AG04450 (cell line): ENCODE results near the gene ITGB1. TPM values are rescaled to one million over a fixed set of nuclear protein-coding genes. Genes with fewer than 3 reads are reported as not detected.

Source experiments
- CTCF ChIA-PET: fragments of 300-600, 350-600 bp; formaldehyde crosslinking; extraction: SDS; loops from one replicate; lab custom pipeline; 2022; ENCODE audit warnings: antibody characterized with exemption, inconsistent platforms; lab: Charles Lee
- POLR2A ChIA-PET: fragments of 350-600 bp; formaldehyde crosslinking; extraction: SDS; loops from one replicate; lab custom pipeline; 2021; ENCODE audit warnings: antibody characterized with exemption, inconsistent platforms; lab: Yijun Ruan, JAX
- DNase-seq: peaks from one replicate; pipeline ENCODE4 v3.0.0-alpha.2; 2011; ENCODE audit warnings: low read depth, low spot score
- H3K27ac ChIP-seq: one replicate; pipeline ENCODE4 v1.5.1; 2012; ENCODE audit warnings: low read depth, low read length, control low read depth
- H3K27me3 ChIP-seq: one replicate; pipeline ENCODE4 v1.6.0; 2012; ENCODE audit warnings: low read length; ENCODE audit not compliant: control insufficient read depth, insufficient read depth
- H3K4me3 ChIP-seq: 2 replicates; pipeline ENCODE4 v1.5.1; 2011; ENCODE audit warnings: mild to moderate bottlenecking, low read depth, low read length, control low read depth
- H3K9me3 ChIP-seq: 2 replicates; pipeline ENCODE4 v1.5.1; 2012; ENCODE audit warnings: low read length; ENCODE audit not compliant: control insufficient read depth, insufficient read depth
- polyA plus RNA-seq: library from polyadenylated mRNA; depleted of rRNA; stranded (reverse); fragments of >200 nt; gene quantifications from 2 replicates; pipeline ENCODE4 v1.2.3, GENCODE V29; 2011
- TF ChIP-seq, protein P1 (sequence below): IDR thresholded peaks from 2 replicates; pipeline ENCODE4 v1.5.1; 2011; ENCODE audit warnings: low read depth, low read length, control low read depth, inconsistent platforms

Gene ITGB1
- polyA plus RNA-seq, 1 experiment = 2,796 TPM

- Histone ChIP-seq H3K4me3 (no peak overlapping the region), H3K27ac (no peak overlapping the region), H3K9me3 (no peaks in the 10 kb centered on the region), H3K27me3 (no peaks in the 10 kb centered on the region)
- POLR2A ChIA-PET = interaction anchor here (1.7 kb wide), 1 partner anchor 17 kb away, joined by 6 read pairs; no protein-coding TSS in a partner anchor
- TF ChIP-seq, protein P1, sequence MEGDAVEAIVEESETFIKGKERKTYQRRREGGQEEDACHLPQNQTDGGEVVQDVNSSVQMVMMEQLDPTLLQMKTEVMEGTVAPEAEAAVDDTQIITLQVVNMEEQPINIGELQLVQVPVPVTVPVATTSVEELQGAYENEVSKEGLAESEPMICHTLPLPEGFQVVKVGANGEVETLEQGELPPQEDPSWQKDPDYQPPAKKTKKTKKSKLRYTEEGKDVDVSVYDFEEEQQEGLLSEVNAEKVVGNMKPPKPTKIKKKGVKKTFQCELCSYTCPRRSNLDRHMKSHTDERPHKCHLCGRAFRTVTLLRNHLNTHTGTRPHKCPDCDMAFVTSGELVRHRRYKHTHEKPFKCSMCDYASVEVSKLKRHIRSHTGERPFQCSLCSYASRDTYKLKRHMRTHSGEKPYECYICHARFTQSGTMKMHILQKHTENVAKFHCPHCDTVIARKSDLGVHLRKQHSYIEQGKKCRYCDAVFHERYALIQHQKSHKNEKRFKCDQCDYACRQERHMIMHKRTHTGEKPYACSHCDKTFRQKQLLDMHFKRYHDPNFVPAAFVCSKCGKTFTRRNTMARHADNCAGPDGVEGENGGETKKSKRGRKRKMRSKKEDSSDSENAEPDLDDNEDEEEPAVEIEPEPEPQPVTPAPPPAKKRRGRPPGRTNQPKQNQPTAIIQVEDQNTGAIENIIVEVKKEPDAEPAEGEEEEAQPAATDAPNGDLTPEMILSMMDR = no peak
- CTCF ChIA-PET = interaction anchor here (1.2 kb wide), 1 partner anchor 17 kb away, joined by 4 read pairs; no protein-coding TSS in a partner anchor
- peak; percentile 50 for DNase-seq
Measured at GRCh38 chr10:32963096-32963495, 5.1 kb upstream of the ITGB1 start.

GRCh38 chr10:32962521-32962920 is 4.5 kb upstream of the ITGB1 start:
- H3K4me3 ChIP-seq = no peak overlapping the region; the same call in 1 of the 2 replicates
- DNase-seq = no peak
- peak overlapping the region; percentile 84 for H3K27ac ChIP-seq
- ChIA-PET CTCF (interaction anchor here (0.9 kb wide), 1 partner anchor 231 kb away, joined by 3 read pairs; no protein-coding TSS in a partner anchor), POLR2A (interaction anchor here (0.9 to 1.9 kb wide), 3 partner anchors 10 to 21 kb away, joined by 3 to 15 read pairs (median 5); no protein-coding TSS in a partner anchor)
- TF ChIP-seq, protein P1 = no peak
- H3K9me3 ChIP-seq = no peaks in the 10 kb centered on the region
- no peaks in the 10 kb centered on the region for H3K27me3 ChIP-seq

DNA sequence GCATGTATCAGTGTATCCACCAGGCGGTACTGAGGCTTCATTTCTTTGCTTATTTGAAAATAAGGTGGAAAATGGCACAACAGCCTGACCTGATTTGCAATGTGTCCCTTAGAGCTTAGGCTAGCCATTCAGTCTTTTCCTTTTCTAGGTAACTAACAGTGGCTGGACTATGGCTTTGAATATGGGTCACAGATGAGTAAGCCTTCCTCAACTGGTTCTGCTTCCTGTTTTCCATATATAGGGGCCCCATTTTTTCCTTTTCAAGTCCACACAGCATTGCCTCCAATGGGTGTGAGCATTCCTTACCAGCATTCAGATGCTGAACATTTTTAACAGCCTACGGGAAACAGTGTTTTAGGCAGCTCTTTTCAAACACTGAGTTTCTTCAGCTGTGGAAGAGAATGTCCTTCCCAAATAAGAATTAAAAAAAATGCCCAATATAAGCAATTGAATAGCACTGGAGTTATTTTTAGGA is 3.9 kb upstream of the ITGB1 start:
- ChIA-PET POLR2A (interaction anchor here (0.6 to 1.9 kb wide), 4 partner anchors 11 to 589 kb away, joined by 3 to 15 read pairs (median 4); no protein-coding TSS in a partner anchor), CTCF (interaction anchor here (0.6 to 1.0 kb wide), 4 partner anchors 19 to 485 kb away, joined by 3 to 7 read pairs (median 4); no protein-coding TSS in a partner anchor)
- peak; percentile 73 for DNase-seq
- no peaks in the 10 kb centered on the region for H3K9me3 ChIP-seq
- H3K4me3 ChIP-seq = no peak overlapping the region; the same call in none of the 2 replicates
- TF ChIP-seq, protein P1 = peak; percentile 37
- H3K27ac ChIP-seq = peak overlapping the region; percentile 84
- H3K27me3 ChIP-seq = no peaks in the 10 kb centered on the region

DNA sequence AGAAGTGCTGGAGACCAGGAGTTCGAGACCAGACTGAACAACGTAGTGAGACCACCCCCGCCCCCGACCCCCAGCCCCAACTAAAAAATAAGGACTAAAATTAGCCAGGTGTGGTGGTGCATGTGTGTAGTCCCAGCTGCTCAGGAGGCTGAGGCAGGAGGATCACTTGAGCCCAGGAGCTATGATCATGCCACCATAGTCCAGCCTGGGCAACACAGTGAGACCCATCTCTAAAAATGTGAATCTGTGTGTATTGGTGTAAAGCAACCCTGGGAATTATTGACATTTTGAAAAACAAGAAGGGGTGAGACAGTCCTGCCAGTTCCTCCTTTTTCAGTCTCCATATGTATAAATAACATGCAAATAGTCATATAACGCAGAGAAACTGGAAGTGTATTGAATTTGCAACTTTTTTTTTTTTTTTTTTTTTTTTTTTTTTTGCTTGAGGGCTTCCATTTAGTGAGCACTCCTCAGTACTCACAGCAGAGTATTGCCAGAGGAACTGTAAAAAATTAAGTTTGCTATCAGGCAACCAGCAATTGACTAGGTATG is 3.4 kb upstream of the ITGB1 start:
- H3K27ac ChIP-seq = peak overlapping the region; percentile 84
- TF ChIP-seq, protein P1 = no peak
- H3K27me3 ChIP-seq = no peaks in the 10 kb centered on the region
- CTCF ChIA-PET = interaction anchor here (0.6 to 1.0 kb wide), 3 partner anchors 20 to 485 kb away, joined by 3 to 7 read pairs (median 4); no protein-coding TSS in a partner anchor
- POLR2A ChIA-PET = interaction anchor here (0.6 to 1.9 kb wide), 4 partner anchors 11 to 588 kb away, joined by 3 to 15 read pairs (median 4); no protein-coding TSS in a partner anchor
- H3K4me3 ChIP-seq = no peak overlapping the region; the same call in 1 of the 2 replicates
- DNase-seq = no peak
- no peaks in the 10 kb centered on the region for H3K9me3 ChIP-seq
